Adipocyte (in vitro differentiated cells): Measurements from ENCODE around the gene TSPAN18.

Source experiments
- DNase-seq: peaks from one replicate; pipeline ENCODE4 v3.0.0-alpha.2; 2015; ENCODE audit warnings: low read depth
- H3K27me3 ChIP-seq: replicated peaks from 2 replicates; pipeline ENCODE4 v1.7.0; 2013; ENCODE audit warnings: mild to moderate bottlenecking, low read length, moderate library complexity; ENCODE audit not compliant: control insufficient read depth, insufficient read depth
- H3K36me3 ChIP-seq: 2 replicates; pipeline ENCODE4 v1.7.0; 2013; ENCODE audit warnings: low read length, mild to moderate bottlenecking, moderate library complexity; ENCODE audit not compliant: control insufficient read depth, insufficient read depth, severe bottlenecking
- H3K4me1 ChIP-seq: 2 replicates; pipeline ENCODE4 v1.7.0; 2013; ENCODE audit warnings: mild to moderate bottlenecking, low read length, moderate library complexity; ENCODE audit not compliant: control insufficient read depth, insufficient read depth
- H3K4me3 ChIP-seq: 2 replicates; pipeline ENCODE4 v1.7.0; 2013; ENCODE audit warnings: mild to moderate bottlenecking, low read length, moderate library complexity
- H3K9ac ChIP-seq: 2 replicates; pipeline ENCODE4 v1.7.0; 2013; ENCODE audit warnings: mild to moderate bottlenecking, low read length, moderate library complexity
- H3K9me3 ChIP-seq: 2 replicates; pipeline ENCODE4 v1.7.0; 2013; ENCODE audit warnings: mild to moderate bottlenecking, low read length, moderate library complexity; ENCODE audit not compliant: control insufficient read depth

The TSPAN18 gene

DNA sequence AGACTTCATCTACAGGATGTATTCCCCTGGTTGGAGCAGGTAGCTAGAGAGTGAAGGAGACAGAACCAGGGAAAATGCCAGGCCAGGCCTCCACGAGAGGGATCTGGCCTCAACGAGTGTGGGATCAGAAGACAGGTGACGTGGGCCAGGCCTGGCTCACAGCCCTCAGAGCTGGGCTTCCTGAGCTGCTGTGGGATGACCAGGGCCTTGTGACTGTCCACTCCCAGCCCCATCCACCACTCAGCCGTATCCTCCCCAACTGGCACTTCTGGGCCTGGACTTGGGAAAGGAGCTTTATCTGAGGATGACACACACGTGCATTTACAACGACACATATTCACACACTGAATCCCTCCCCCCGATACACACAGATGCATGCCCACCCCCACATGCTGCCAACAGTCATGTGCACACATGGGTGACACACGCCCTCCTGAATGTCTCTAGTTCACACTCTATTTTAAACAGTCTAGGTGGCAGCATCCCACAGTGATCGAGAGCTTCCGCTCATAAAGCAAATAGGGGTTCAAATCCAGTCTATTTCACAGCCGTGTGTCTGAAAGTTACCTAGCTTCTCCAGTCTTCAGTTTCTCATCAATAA is 130.8 kb downstream of the TSPAN18 start:
- no peak overlapping the region for H3K9ac ChIP-seq
- H3K4me3 ChIP-seq = no peak overlapping the region
- H3K36me3 ChIP-seq = no peaks in the 10 kb centered on the region
- no peaks in the 10 kb centered on the region for H3K9me3 ChIP-seq
- no peak for DNase-seq
- H3K4me1 ChIP-seq = peaks cover 23% of the 10 kb centered on the region
- peaks cover 12% of the 10 kb centered on the region for H3K27me3 ChIP-seq

DNA sequence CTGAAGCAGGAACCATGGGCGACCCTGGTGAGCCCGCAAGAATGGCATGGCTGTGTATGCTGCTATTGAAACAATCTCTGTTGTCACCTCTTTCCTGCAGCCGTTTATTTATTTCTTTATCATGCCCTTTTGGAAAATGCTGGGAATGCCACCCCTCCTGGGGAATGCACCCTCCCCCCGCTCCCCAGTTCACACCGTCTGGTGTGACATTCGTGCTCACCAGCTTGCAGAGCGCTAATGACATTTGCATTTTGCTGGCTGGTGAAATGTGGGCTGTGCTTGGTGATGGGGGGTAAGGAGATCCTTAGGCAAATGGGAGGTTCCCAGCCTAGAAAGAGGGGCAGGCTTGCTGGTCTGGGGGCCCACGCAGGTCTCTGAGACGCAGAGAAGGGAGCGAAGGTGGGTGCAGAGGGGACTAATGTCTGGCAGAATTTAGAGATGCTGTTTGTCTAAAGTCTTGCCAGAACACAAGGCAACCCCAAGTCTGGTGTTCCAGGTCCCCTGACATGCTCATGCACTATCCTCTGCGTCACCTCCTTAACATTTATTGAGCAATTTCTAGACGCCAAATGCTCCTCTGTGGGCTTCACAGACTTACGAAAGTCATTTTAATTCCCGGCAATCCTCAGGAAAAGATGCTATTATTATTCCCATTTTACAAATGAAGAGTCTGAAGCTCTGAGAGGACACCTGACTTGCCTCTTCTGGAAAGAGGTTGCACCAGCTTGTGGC is 132.2 kb downstream of the TSPAN18 start:
- no peak overlapping the region for H3K9ac ChIP-seq
- peaks cover 12% of the 10 kb centered on the region for H3K27me3 ChIP-seq
- DNase-seq = no peak
- H3K9me3 ChIP-seq = no peaks in the 10 kb centered on the region
- H3K4me1 ChIP-seq = peaks cover 25% of the 10 kb centered on the region
- no peak overlapping the region for H3K4me3 ChIP-seq
- no peaks in the 10 kb centered on the region for H3K36me3 ChIP-seq

GRCh38 chr11:44859528-44859925 is 132.8 kb downstream of the TSPAN18 start:
- peaks cover 12% of the 10 kb centered on the region for H3K27me3 ChIP-seq
- H3K36me3 ChIP-seq = no peaks in the 10 kb centered on the region

GRCh38 chr11:44860346-44860745 is 133.6 kb downstream of the TSPAN18 start:
- Histone ChIP-seq H3K9ac (no peak overlapping the region), H3K9me3 (no peaks in the 10 kb centered on the region), H3K36me3 (no peaks in the 10 kb centered on the region), H3K4me1 (peaks cover 20% of the 10 kb centered on the region), H3K4me3 (no peak overlapping the region), H3K27me3 (peaks cover 12% of the 10 kb centered on the region)
- DNase-seq = no peak

More at GRCh38 chr11:44859528-44859925, 132.8 kb downstream of the TSPAN18 start:
- no peaks in the 10 kb centered on the region for H3K9me3 ChIP-seq
- no peak overlapping the region for H3K4me3 ChIP-seq
- no peak for DNase-seq
- H3K9ac ChIP-seq = no peak overlapping the region
- H3K4me1 ChIP-seq = peaks cover 25% of the 10 kb centered on the region

DNA sequence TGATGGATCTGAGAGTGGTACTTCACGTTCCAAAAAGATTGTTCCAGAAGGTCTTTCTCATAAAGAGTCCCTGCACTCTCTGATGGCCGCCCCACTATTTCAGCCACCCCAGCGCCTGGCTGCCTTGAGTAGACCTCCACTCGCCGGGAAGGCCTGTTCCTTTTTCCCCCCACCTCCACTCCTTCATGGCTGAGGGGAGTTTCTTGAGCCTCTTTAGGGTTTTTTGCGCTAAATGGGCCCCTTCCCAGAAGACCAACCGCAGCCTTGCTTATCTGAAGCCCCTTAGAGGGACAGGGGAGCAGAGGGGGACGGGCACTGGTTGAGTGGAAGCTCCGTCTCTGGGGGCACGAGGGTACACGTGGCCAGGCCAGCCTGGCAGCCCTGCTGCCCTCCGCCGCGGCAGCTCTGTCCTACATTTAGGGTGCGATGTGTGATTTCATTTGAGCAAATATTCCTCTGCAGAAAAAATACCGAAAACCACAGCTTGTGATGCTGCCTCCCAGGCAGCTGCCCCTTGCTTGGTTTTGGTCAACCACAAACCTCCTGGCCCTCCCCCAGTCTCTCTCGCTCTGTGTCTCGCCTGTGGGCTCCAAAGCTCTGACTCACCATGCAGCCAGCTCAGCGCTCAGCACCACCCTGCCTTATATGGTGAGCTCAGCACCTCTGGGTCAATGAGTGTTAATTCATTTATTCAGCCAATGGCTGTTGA is 135.2 kb downstream of the TSPAN18 start:
- H3K36me3 ChIP-seq = no peaks in the 10 kb centered on the region
- peak overlapping the region; percentile 54 for H3K9ac ChIP-seq
- peak; percentile 98 for DNase-seq
- peaks cover 24% of the 10 kb centered on the region for H3K27me3 ChIP-seq
- peaks cover 20% of the 10 kb centered on the region for H3K4me1 ChIP-seq
- no peaks in the 10 kb centered on the region for H3K9me3 ChIP-seq
- H3K4me3 ChIP-seq = no peak overlapping the region

GRCh38 chr11:44862558-44863101 is 135.9 kb downstream of the TSPAN18 start:
- peaks cover 20% of the 10 kb centered on the region for H3K4me1 ChIP-seq
- no peak overlapping the region for H3K4me3 ChIP-seq
- H3K9me3 ChIP-seq = no peaks in the 10 kb centered on the region
- no peaks in the 10 kb centered on the region for H3K36me3 ChIP-seq
- no peak overlapping the region for H3K9ac ChIP-seq
- peaks cover 26% of the 10 kb centered on the region for H3K27me3 ChIP-seq
- no peak for DNase-seq

DNA sequence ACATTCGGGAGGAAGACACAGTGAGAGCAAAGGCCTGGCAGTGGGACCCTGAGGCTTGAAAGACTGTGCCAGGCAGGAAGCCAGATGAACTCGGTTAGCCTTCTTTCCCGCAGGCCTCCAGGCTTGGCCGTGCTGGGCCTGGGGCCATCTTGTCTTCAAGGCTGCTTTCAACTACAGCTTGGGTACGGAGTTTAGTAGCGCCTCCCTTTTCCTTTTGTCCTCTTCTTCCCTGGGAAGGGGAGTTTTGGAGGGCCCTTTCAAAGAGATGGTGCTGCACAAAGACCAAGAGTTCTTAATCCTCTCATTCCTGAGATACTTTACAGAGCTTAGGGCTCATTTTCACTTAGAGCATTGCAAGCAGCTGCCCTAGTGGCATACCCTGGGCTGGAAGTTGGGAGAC is 136.5 kb downstream of the TSPAN18 start:
- no peak overlapping the region for H3K9ac ChIP-seq
- no peak overlapping the region for H3K4me3 ChIP-seq
- DNase-seq = peak; percentile 50
- no peaks in the 10 kb centered on the region for H3K36me3 ChIP-seq
- no peaks in the 10 kb centered on the region for H3K9me3 ChIP-seq
- peaks cover 32% of the 10 kb centered on the region for H3K27me3 ChIP-seq
- peaks cover 20% of the 10 kb centered on the region for H3K4me1 ChIP-seq

DNA sequence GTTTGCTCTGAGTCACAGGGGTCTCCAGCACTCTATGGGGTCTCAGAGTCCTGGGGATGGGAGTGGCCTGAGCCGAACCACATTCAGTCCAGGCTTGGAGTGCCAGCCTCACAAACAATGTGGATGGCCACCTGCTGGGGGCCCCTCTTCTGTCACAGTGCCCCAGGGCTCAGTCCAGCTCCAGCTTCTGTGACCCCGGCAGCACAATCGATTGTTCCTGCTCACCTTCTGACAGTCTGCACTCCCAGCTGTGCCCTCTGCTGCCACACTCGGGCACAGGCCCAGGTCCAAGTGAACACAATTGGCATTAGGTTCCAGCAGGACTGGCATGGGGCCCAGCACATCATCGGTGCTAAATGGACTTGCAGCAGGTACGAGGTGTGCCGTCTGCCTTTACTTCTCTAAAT is 139.1 kb downstream of the TSPAN18 start:
- H3K27me3 ChIP-seq = peaks cover 32% of the 10 kb centered on the region
- no peaks in the 10 kb centered on the region for H3K9me3 ChIP-seq
- no peak overlapping the region for H3K4me3 ChIP-seq
- no peaks in the 10 kb centered on the region for H3K36me3 ChIP-seq
- H3K4me1 ChIP-seq = peaks cover 16% of the 10 kb centered on the region
- no peak for DNase-seq
- H3K9ac ChIP-seq = no peak overlapping the region

DNA sequence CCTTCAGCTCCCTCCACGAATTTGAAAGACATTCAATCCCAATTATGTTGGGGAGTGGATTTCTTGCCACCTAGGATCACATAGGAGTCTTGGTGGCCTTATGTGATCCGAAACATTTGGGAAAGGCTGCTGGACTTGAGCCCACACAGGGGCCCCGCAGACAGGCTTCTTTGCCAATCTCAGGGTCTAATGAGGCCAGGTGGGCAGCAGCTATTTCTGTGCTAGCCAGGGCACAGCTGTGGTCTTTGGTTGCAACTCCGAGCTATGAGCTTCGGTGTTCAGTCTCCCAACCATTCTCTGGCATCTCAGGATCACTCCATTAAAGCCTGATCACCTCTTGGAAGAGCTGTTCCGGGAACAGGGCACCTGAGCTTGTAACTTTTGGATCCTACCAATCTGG is 139.5 kb downstream of the TSPAN18 start:
- DNase-seq = no peak
- peaks cover 32% of the 10 kb centered on the region for H3K27me3 ChIP-seq
- H3K4me1 ChIP-seq = peaks cover 16% of the 10 kb centered on the region
- no peak overlapping the region for H3K4me3 ChIP-seq
- no peak overlapping the region for H3K9ac ChIP-seq
- no peaks in the 10 kb centered on the region for H3K36me3 ChIP-seq
- peaks cover 3% of the 10 kb centered on the region for H3K9me3 ChIP-seq

- DNase-seq = no peak
- Histone ChIP-seq H3K27me3 (peaks cover 32% of the 10 kb centered on the region), H3K4me1 (peaks cover 2% of the 10 kb centered on the region), H3K36me3 (no peaks in the 10 kb centered on the region), H3K9me3 (peaks cover 4% of the 10 kb centered on the region), H3K4me3 (no peak overlapping the region), H3K9ac (no peak overlapping the region)
Observed at GRCh38 chr11:44868021-44868420, 141.3 kb downstream of the TSPAN18 start.
